H9 (cell line): Measurements from ENCODE around the gene MYD88. TPM values are rescaled to one million over a fixed set of nuclear protein-coding genes. Genes with fewer than 3 reads are reported as not detected.

ENCODE experiments used
- DNase-seq: peaks from one replicate; pipeline ENCODE4 v3.0.0-alpha.2; 2017
- H2AFZ ChIP-seq: one replicate; pipeline ENCODE4 v1.6.1; 2013; ENCODE audit warnings: mild to moderate bottlenecking, low read length, control low read depth, moderate library complexity
- H2AK5ac ChIP-seq: 2 replicates; pipeline ENCODE4 v1.6.1; 2013; ENCODE audit warnings: low read length, control low read depth, mixed read lengths; ENCODE audit not compliant: insufficient read length
- H2BK120ac ChIP-seq: one replicate; pipeline ENCODE4 v1.6.1; 2013; ENCODE audit warnings: low read depth, mild to moderate bottlenecking, low read length, control low read depth, inconsistent platforms; ENCODE audit not compliant: poor library complexity, severe bottlenecking
- H2BK12ac ChIP-seq: 2 replicates; pipeline ENCODE4 v1.6.1; 2013; ENCODE audit warnings: low read length, control low read depth, mixed read lengths, low read depth; ENCODE audit not compliant: insufficient read length
- H2BK15ac ChIP-seq: 2 replicates; pipeline ENCODE4 v1.6.1; 2013; ENCODE audit warnings: low read depth, low read length, control low read depth
- H2BK20ac ChIP-seq: one replicate; pipeline ENCODE4 v1.6.1; 2013; ENCODE audit warnings: low read depth, mild to moderate bottlenecking, low read length, control low read depth, inconsistent platforms; ENCODE audit not compliant: poor library complexity, severe bottlenecking
- H2BK5ac ChIP-seq: 2 replicates; pipeline ENCODE4 v1.6.1; 2013; ENCODE audit warnings: low read length, control low read depth, mixed read lengths; ENCODE audit not compliant: insufficient read length
- H3K14ac ChIP-seq: 2 replicates; pipeline ENCODE4 v1.6.1; 2013; ENCODE audit warnings: low read length, control low read depth; ENCODE audit not compliant: insufficient read depth
- H3K18ac ChIP-seq: 2 replicates; pipeline ENCODE4 v1.6.1; 2013; ENCODE audit warnings: low read depth, mild to moderate bottlenecking, mixed read lengths, low read length, control low read depth; ENCODE audit not compliant: insufficient read length
- H3K23ac ChIP-seq: 2 replicates; pipeline ENCODE4 v1.6.1; 2013; ENCODE audit warnings: low read length, control low read depth, mixed read lengths, low read depth; ENCODE audit not compliant: insufficient read length
- H3K23me2 ChIP-seq: 2 replicates; pipeline ENCODE4 v1.6.1; 2013; ENCODE audit warnings: low read depth, mild to moderate bottlenecking, mixed read lengths, low read length, control low read depth; ENCODE audit not compliant: insufficient read length, poor library complexity, severe bottlenecking
- H3K27ac ChIP-seq: 2 replicates; pipeline ENCODE4 v1.5.1; 2013; ENCODE audit warnings: low read length, control low read depth, mixed read lengths, low read depth; ENCODE audit not compliant: insufficient read length
- H3K27me3 ChIP-seq: 2 replicates; pipeline ENCODE4 v1.6.1; 2013; ENCODE audit warnings: low read length, control low read depth, inconsistent platforms; ENCODE audit not compliant: insufficient read depth
- H3K4ac ChIP-seq: 2 replicates; pipeline ENCODE4 v1.6.1; 2013; ENCODE audit warnings: low read depth, mild to moderate bottlenecking, control low read depth, inconsistent platforms, low read length, moderate library complexity
- H3K4me1 ChIP-seq: 2 replicates; pipeline ENCODE4 v1.6.1; 2013; ENCODE audit warnings: low read length, control low read depth, inconsistent platforms; ENCODE audit not compliant: insufficient read depth
- H3K4me2 ChIP-seq: 2 replicates; pipeline ENCODE4 v1.6.1; 2013; ENCODE audit warnings: low read length, control low read depth, mixed read lengths; ENCODE audit not compliant: insufficient read length, insufficient read depth
- H3K56ac ChIP-seq: 2 replicates; pipeline ENCODE4 v1.6.1; 2013; ENCODE audit warnings: low read depth, mild to moderate bottlenecking, mixed read lengths, low read length, control low read depth; ENCODE audit not compliant: insufficient read length
- H3K79me1 ChIP-seq: 2 replicates; pipeline ENCODE4 v1.6.1; 2013; ENCODE audit warnings: low read depth, mild to moderate bottlenecking, moderate library complexity, low read length, control low read depth, inconsistent platforms; ENCODE audit not compliant: insufficient read depth, poor library complexity, severe bottlenecking
- H3K79me2 ChIP-seq: 2 replicates; pipeline ENCODE4 v1.6.1; 2013; ENCODE audit warnings: low read length, control low read depth, inconsistent platforms; ENCODE audit not compliant: insufficient read depth
- H3K9ac ChIP-seq: 2 replicates; pipeline ENCODE4 v1.6.1; 2013; ENCODE audit warnings: low read length, control low read depth, mixed read lengths; ENCODE audit not compliant: insufficient read length; ENCODE audit errors: extremely low read depth
- H3K9me3 ChIP-seq: one replicate; pipeline ENCODE4 v1.6.1; 2013; ENCODE audit warnings: low read depth, low read length, inconsistent platforms; ENCODE audit not compliant: control insufficient read depth
- H3T11ph ChIP-seq: one replicate; pipeline ENCODE4 v1.6.1; 2013; ENCODE audit warnings: mild to moderate bottlenecking, low read length, control low read depth, inconsistent platforms
- H4K20me1 ChIP-seq: one replicate; pipeline ENCODE4 v1.6.1; 2013; ENCODE audit not compliant: control insufficient read depth, insufficient read length, insufficient read depth
- H4K5ac ChIP-seq: 2 replicates; pipeline ENCODE4 v1.6.1; 2013; ENCODE audit warnings: low read depth, mild to moderate bottlenecking, mixed read lengths, low read length, control low read depth; ENCODE audit not compliant: insufficient read length
- H4K8ac ChIP-seq: replicated peaks from 2 replicates; pipeline ENCODE4 v1.6.1; 2013; ENCODE audit warnings: low read length, control low read depth, mixed read lengths, low read depth; ENCODE audit not compliant: insufficient read length
- H4K91ac ChIP-seq: 2 replicates; pipeline ENCODE4 v1.6.1; 2013; ENCODE audit warnings: low read depth, mild to moderate bottlenecking, moderate library complexity, mixed read lengths, low read length, control low read depth; ENCODE audit not compliant: insufficient read length
- H3K27ac Mint-ChIP-seq, 3 experiments: 2 replicates in 2 of 3; 3 replicates in 1 of 3; pipeline ENCODE4 v1.8.0; 2020 to 2021; ENCODE audit warnings: mixed read lengths in 3 of 3, mild to moderate bottlenecking in 1 of 3, moderate library complexity in 1 of 3
- H3K27me3 Mint-ChIP-seq: 2 replicates; pipeline ENCODE4 v1.8.0; 2021; ENCODE audit warnings: low read depth, mild to moderate bottlenecking, moderate library complexity, mixed read lengths
- H3K36me3 Mint-ChIP-seq, 3 experiments: 2 replicates in 2 of 3; 3 replicates in 1 of 3; pipeline ENCODE4 v1.8.0; 2020 to 2021; ENCODE audit warnings: low read depth in 3 of 3, mixed read lengths in 3 of 3; ENCODE audit not compliant: insufficient read depth in 1 of 3
- H3K4me1 Mint-ChIP-seq, 2 experiments: 2 replicates each; pipeline ENCODE4 v1.8.0; 2020; ENCODE audit warnings: mixed read lengths in 2 of 2
- H3K4me3 Mint-ChIP-seq, 2 experiments: 2 replicates in 1 of 2; 3 replicates in 1 of 2; pipeline ENCODE4 v1.8.0; 2020 to 2021; ENCODE audit warnings: mild to moderate bottlenecking in 2 of 2, mixed read lengths in 2 of 2, moderate library complexity in 1 of 2
- H3K9me3 Mint-ChIP-seq, 2 experiments: 2 replicates in 1 of 2; 3 replicates in 1 of 2; pipeline ENCODE4 v1.8.0; 2020; ENCODE audit warnings: mild to moderate bottlenecking in 2 of 2, mixed read lengths in 2 of 2, moderate library complexity in 1 of 2
- CTCF ChIP-seq: fragments of 200-600 bp; sonication (generic); conservative IDR thresholded peaks from 3 replicates; pipeline ENCODE4 v1.8.0; 2021; ENCODE audit warnings: antibody characterized with exemption, mild to moderate bottlenecking
- total RNA-seq: library from RNA; stranded (reverse); gene quantifications from 2 replicates; pipeline ENCODE4 v1.2.1, GENCODE V29; 2021

Gene MYD88
- total RNA-seq, 1 experiment from 2014 or later = 33.4 TPM

- Histone ChIP-seq H4K91ac (no peak overlapping the region), H3K18ac (no peak overlapping the region), H3K79me1 (no peaks in the 10 kb centered on the region), H3K4me2 (no peak overlapping the region), H3T11ph (no peak overlapping the region), H3K23me2 (no peaks in the 10 kb centered on the region), H3K27me3 (no peaks in the 10 kb centered on the region), H3K14ac (no peak overlapping the region), H4K8ac (no peak overlapping the region), H4K20me1 (no peaks in the 10 kb centered on the region), H3K79me2 (no peaks in the 10 kb centered on the region), H3K9me3 (no peaks in the 10 kb centered on the region), H2AFZ (no peak overlapping the region), H2BK20ac (no peak overlapping the region), H2BK12ac (no peak overlapping the region), H3K27ac (no peak overlapping the region), H3K9ac (no peak overlapping the region), H2AK5ac (no peak overlapping the region), H3K4me1 (no peaks in the 10 kb centered on the region), H2BK120ac (no peak overlapping the region), H2BK5ac (no peak overlapping the region), H4K5ac (no peak overlapping the region), H3K23ac (no peak overlapping the region), H3K56ac (no peak overlapping the region), H2BK15ac (no peak overlapping the region), H3K4ac (no peak overlapping the region)
- Mint-ChIP-seq H3K9me3 (no peaks in the 10 kb centered on the region; a peak in 1 of 5 replicates), H3K36me3 (peaks cover 8 to 28% (median 25%) of the 10 kb centered on the region in 3 experiments; a peak in 6 of 7 replicates), H3K4me3 (no peak overlapping the region), H3K4me1 (no peaks in the 10 kb centered on the region), H3K27ac (no peak overlapping the region), H3K27me3 (no peaks in the 10 kb centered on the region)
- no peak for DNase-seq
- no peak for TF ChIP-seq CTCF
Measured at GRCh38 chr3:38190481-38190881, 52.0 kb downstream of the MYD88 start.

Other genes starting within 250 kb of the MYD88 start
- 3.2 and 3.8 TPM in 2 replicates for gene VILL, start 147.9 kb upstream of the MYD88 start, total RNA-seq
- gene PLCD1, start 109.0 kb upstream of the MYD88 start, total RNA-seq = 27.1 and 36.9 TPM in 2 replicates
- 2.0 and 2.1 TPM in 2 replicates for gene DLEC1, start 99.5 kb upstream of the MYD88 start, total RNA-seq
- gene ACAA1, start 1.5 kb upstream of the MYD88 start, total RNA-seq = 41.9 and 44.3 TPM in 2 replicates
- 53.8 and 54.1 TPM in 2 replicates for gene OXSR1, start 26.9 kb downstream of the MYD88 start, total RNA-seq
- gene SLC22A13, start 127.2 kb downstream of the MYD88 start, total RNA-seq = 0.11 TPM in 1 of 2 replicates, not detected in the other
- gene SLC22A14, start 143.6 kb downstream of the MYD88 start, total RNA-seq = not detected in 2 replicates
- gene XYLB, start 208.1 kb downstream of the MYD88 start, total RNA-seq = 2.4 and 2.6 TPM in 2 replicates